Measurements from ENCODE around the gene RAB3GAP1.

DNA sequence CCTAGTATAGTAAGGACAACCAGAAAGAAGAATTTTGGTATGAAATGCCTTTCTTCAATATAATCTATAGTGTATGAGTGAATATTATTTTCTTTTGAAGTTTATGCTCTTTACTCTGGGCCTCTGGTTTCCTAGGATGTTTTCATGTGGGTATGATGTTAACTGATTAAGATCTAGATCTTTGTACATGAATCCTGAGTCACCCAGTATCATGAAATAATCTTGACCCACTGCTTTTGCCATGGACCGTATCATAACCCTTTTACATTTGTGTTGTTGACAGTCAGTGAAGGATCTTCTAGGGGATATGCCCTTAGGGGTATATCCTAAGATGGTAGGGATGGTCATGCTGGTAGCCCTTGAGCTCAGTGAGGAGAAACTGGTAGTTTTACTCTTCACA, 100.3 kb downstream of the RAB3GAP1 start:
- TF ChIP-seq, protein P1, sequence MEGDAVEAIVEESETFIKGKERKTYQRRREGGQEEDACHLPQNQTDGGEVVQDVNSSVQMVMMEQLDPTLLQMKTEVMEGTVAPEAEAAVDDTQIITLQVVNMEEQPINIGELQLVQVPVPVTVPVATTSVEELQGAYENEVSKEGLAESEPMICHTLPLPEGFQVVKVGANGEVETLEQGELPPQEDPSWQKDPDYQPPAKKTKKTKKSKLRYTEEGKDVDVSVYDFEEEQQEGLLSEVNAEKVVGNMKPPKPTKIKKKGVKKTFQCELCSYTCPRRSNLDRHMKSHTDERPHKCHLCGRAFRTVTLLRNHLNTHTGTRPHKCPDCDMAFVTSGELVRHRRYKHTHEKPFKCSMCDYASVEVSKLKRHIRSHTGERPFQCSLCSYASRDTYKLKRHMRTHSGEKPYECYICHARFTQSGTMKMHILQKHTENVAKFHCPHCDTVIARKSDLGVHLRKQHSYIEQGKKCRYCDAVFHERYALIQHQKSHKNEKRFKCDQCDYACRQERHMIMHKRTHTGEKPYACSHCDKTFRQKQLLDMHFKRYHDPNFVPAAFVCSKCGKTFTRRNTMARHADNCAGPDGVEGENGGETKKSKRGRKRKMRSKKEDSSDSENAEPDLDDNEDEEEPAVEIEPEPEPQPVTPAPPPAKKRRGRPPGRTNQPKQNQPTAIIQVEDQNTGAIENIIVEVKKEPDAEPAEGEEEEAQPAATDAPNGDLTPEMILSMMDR (IDR thresholded peaks at IDR 0.05), result no peak
- no peak for TF ChIP-seq ZFX (IDR thresholded peaks at IDR 0.05; ENCODE audit: borderline replicate concordance)

Measured in 22Rv1 (cell line).